SK-N-SH (cell line): ENCODE measurements around the gene SLC37A1. TPM values are rescaled to one million over a fixed set of nuclear protein-coding genes. Genes with fewer than 3 reads are reported as not detected.

ENCODE experiments used
- CTCF ChIA-PET: fragments of 300-600, 350-600 bp; formaldehyde crosslinking; extraction: SDS; loops from one replicate; lab custom pipeline; 2021; lab: Yijun Ruan, JAX
- POLR2A ChIA-PET: fragments of 350-600 bp; sonication (Branson Sonifier 250); formaldehyde crosslinking; extraction: SDS; loops from one replicate; lab custom pipeline; 2020; ENCODE audit warnings: antibody characterized with exemption, inconsistent platforms; lab: Yijun Ruan, JAX
- DNase-seq: peaks from one replicate; pipeline ENCODE4 v3.0.0; 2012
- H2AFZ ChIP-seq: fragments of 200-600 bp; sonication (generic); 2 replicates; pipeline ENCODE4 v1.8.1; 2016; ENCODE audit warnings: antibody characterized with exemption, mild to moderate bottlenecking, low read depth
- H3F3A ChIP-seq: fragments of 200-600 bp; sonication (generic); replicated peaks from 2 replicates; pipeline ENCODE3; 2016; ENCODE audit warnings: antibody characterized with exemption, mild to moderate bottlenecking; ENCODE audit not compliant: insufficient read depth
- H3K27ac ChIP-seq, 2 experiments: fragments of 200-500 bp in 1 of 2; fragments of 200-600 bp in 1 of 2; sonication (Bioruptor generic) in 1 of 2; sonication (generic), shearing (Covaris generic) in 1 of 2; 2 replicates each; pipeline versions ENCODE4 v1.5.1 to v1.6.1; 2014 to 2016; ENCODE audit warnings: low read depth in 2 of 2, inconsistent platforms in 1 of 2, low read length in 1 of 2, mild to moderate bottlenecking in 1 of 2, mixed read lengths in 1 of 2
- H3K27me3 ChIP-seq: fragments of 200-600 bp; sonication (generic), shearing (Covaris generic); 2 replicates; pipeline ENCODE4 v1.6.1; 2016; ENCODE audit warnings: mixed run types; ENCODE audit not compliant: insufficient read depth
- H3K36me3 ChIP-seq, 2 experiments: fragments of 200-500 bp in 1 of 2; fragments of 200-600 bp in 1 of 2; sonication (Bioruptor generic) in 1 of 2; sonication (generic) in 1 of 2; replicated peaks in 1 of 2; 2 replicates each; pipeline versions ENCODE3 to v1.5.1; 2014 to 2016; ENCODE audit warnings: low read length in 1 of 2, mild to moderate bottlenecking in 1 of 2; ENCODE audit not compliant: insufficient read depth in 2 of 2, control insufficient read depth in 1 of 2
- H3K4me1 ChIP-seq, 2 experiments: fragments of 200-500 bp in 1 of 2; fragments of 200-600 bp in 1 of 2; sonication (Bioruptor generic) in 1 of 2; sonication (generic), shearing (Covaris generic) in 1 of 2; 2 replicates each; pipeline versions ENCODE4 v1.5.1 to v1.6.1; 2014 to 2016; ENCODE audit warnings: low read depth in 1 of 2, low read length in 1 of 2, mixed run types in 1 of 2; ENCODE audit not compliant: insufficient read depth in 2 of 2, control insufficient read depth in 1 of 2
- H3K4me2 ChIP-seq: fragments of 200-600 bp; sonication (generic), shearing (Covaris generic); 2 replicates; pipeline ENCODE4 v1.6.1; 2017; ENCODE audit warnings: mixed run types
- H3K4me3 ChIP-seq, 2 experiments: fragments of 200-500 bp in 1 of 2; fragments of 200-600 bp in 1 of 2; sonication (Bioruptor generic) in 1 of 2; sonication (generic), shearing (Covaris generic) in 1 of 2; 2 replicates each; pipeline versions ENCODE4 v1.5.1 to v1.8.1; 2014 to 2016; ENCODE audit warnings: low read depth in 2 of 2, inconsistent platforms in 1 of 2, low read length in 1 of 2, mild to moderate bottlenecking in 1 of 2, mixed read lengths in 1 of 2, moderate library complexity in 1 of 2
- H3K79me2 ChIP-seq: fragments of 200-600 bp; sonication (generic); 2 replicates; pipeline ENCODE4 v1.8.1; 2017; ENCODE audit warnings: mild to moderate bottlenecking; ENCODE audit not compliant: insufficient read depth
- H3K9ac ChIP-seq: fragments of 200-600 bp; sonication (generic); 2 replicates; pipeline ENCODE4 v1.6.1; 2017; ENCODE audit warnings: mixed run types
- H3K9me2 ChIP-seq: fragments of 200-600 bp; sonication (generic); 2 replicates; pipeline ENCODE4 v1.6.1; 2017; ENCODE audit warnings: mixed run types
- H3K9me3 ChIP-seq: fragments of 200-600 bp; sonication (generic); 2 replicates; pipeline ENCODE4 v1.6.1; 2017; ENCODE audit warnings: mixed run types, mild to moderate bottlenecking, moderate library complexity
- H4K20me1 ChIP-seq: fragments of 200-600 bp; sonication (generic); 2 replicates; pipeline ENCODE4 v1.6.1; 2017; ENCODE audit warnings: mild to moderate bottlenecking, mixed run types; ENCODE audit not compliant: insufficient read depth
- CHD2 ChIP-seq: fragments of 150-350 bp; IDR thresholded peaks from 2 replicates; pipeline ENCODE4 v1.6.1; 2018; ENCODE audit warnings: low read length; ENCODE audit not compliant: partially characterized antibody
- EP300 ChIP-seq, 2 experiments: IDR thresholded peaks; 2 replicates each; pipeline versions ENCODE4 v1.4.0 to v1.6.1; 2012; ENCODE audit warnings: borderline replicate concordance in 1 of 2, low read depth in 1 of 2, low read length in 1 of 2
- FOSL2 ChIP-seq: IDR thresholded peaks from 2 replicates; pipeline ENCODE4 v1.4.0; 2012; ENCODE audit warnings: low read depth, mild to moderate bottlenecking, moderate library complexity, borderline replicate concordance
- FOXJ3 ChIP-seq: sonication (generic); formaldehyde crosslinking; IDR thresholded peaks from 2 replicates; pipeline ENCODE4 v1.5.1; 2020; ENCODE audit warnings: mild to moderate bottlenecking, missing genetic modification reagents
- FOXM1 ChIP-seq: IDR thresholded peaks from 2 replicates; pipeline ENCODE4 v1.4.0; 2012; ENCODE audit warnings: low read depth, mild to moderate bottlenecking
- GABPA ChIP-seq: IDR thresholded peaks from 2 replicates; pipeline ENCODE4 v1.4.0; 2012; ENCODE audit warnings: low read depth, mild to moderate bottlenecking
- JUND ChIP-seq: IDR thresholded peaks from 2 replicates; pipeline ENCODE4 v1.4.0; 2012
- MEF2A ChIP-seq: IDR thresholded peaks from 2 replicates; pipeline ENCODE4 v1.4.0; 2012; ENCODE audit warnings: low read depth, borderline replicate concordance
- MXI1 ChIP-seq: IDR thresholded peaks from 2 replicates; pipeline ENCODE4 v1.6.1; 2012; ENCODE audit warnings: mild to moderate bottlenecking, low read depth, low read length, improper control_type of control experiment
- NFIC ChIP-seq: IDR thresholded peaks from 2 replicates; pipeline ENCODE4 v1.4.0; 2012; ENCODE audit warnings: borderline replicate concordance
- RAD21 ChIP-seq: IDR thresholded peaks from 2 replicates; pipeline ENCODE4 v1.6.1; 2012; ENCODE audit warnings: mild to moderate bottlenecking, low read length
- RCOR1 ChIP-seq: fragments of 150-350 bp; IDR thresholded peaks from 2 replicates; pipeline ENCODE4 v1.6.1; 2017; ENCODE audit warnings: antibody characterized with exemption, low read length
- RFX5 ChIP-seq: IDR thresholded peaks from 2 replicates; pipeline ENCODE4 v1.6.1; 2012; ENCODE audit warnings: mild to moderate bottlenecking, improper control_type of control experiment, low read length
- SIN3A ChIP-seq: IDR thresholded peaks from 2 replicates; pipeline ENCODE4 v1.6.1; 2012; ENCODE audit warnings: low read depth, mild to moderate bottlenecking, low read length, moderate library complexity, borderline replicate concordance
- SMC3 ChIP-seq: IDR thresholded peaks from 2 replicates; pipeline ENCODE4 v1.6.1; 2012; ENCODE audit warnings: low read depth, low read length, improper control_type of control experiment
- TAF1 ChIP-seq: IDR thresholded peaks from 2 replicates; pipeline ENCODE4 v1.6.1; 2012; ENCODE audit warnings: low read depth, mild to moderate bottlenecking, low read length, moderate library complexity, borderline replicate concordance
- USF2 ChIP-seq: fragments of 150-350 bp; IDR thresholded peaks from 2 replicates; pipeline ENCODE4 v1.6.1; 2017; ENCODE audit warnings: antibody characterized with exemption, low read length, low read depth, borderline replicate concordance
- YY1 ChIP-seq: IDR thresholded peaks from 2 replicates; pipeline ENCODE4 v1.4.0; 2012; ENCODE audit warnings: low read depth, mild to moderate bottlenecking
- WGBS: methylation state at CpG from one replicate; pipeline ENCODE4 v1.1.6; 2017; ENCODE audit warnings: low lambda C conversion rate; 5-methylcytosine and 5-hydroxymethylcytosine counted together
- polyA plus RNA-seq, 3 experiments: library from polyadenylated mRNA; depleted of rRNA; stranded (reverse); fragments of >200 nt; gene quantifications; 2 replicates each; pipeline ENCODE4 v1.2.3, GENCODE V29; 2012
- TF ChIP-seq, protein P1 (sequence below): IDR thresholded peaks from 2 replicates; pipeline ENCODE4 v1.6.1; 2012; ENCODE audit warnings: mild to moderate bottlenecking, low read depth, low read length, moderate library complexity
- TF ChIP-seq, protein P2 (sequence below): IDR thresholded peaks from 2 replicates; pipeline ENCODE4 v1.4.0; 2012; ENCODE audit warnings: low read depth
- TF ChIP-seq, protein P3 (sequence below): IDR thresholded peaks from 2 replicates; pipeline ENCODE4 v1.4.0; 2012; ENCODE audit warnings: low read depth, borderline replicate concordance

The SLC37A1 gene
- polyA plus RNA-seq, 1 of the 3 experiments (the other 2 are of a cell fraction) = 2.8 TPM

DNA sequence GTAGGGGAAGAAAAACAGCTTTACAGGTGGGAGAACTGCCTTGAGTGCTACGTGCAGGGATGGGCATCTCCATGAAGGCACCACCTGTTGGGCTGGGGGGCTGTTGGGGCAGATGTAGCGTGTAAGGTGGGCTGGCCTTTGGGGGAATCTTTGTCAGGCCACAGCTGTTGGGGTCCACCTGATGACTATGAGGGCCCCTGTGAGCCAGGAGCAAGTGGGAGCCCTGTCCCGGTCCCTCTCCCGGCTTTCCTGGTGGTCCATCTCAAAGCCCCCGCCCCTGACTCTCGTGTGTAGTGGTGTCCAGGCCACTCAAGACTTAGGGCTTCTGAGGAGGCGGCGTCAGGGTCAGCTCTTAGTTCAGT is 13.5 kb downstream of the SLC37A1 start (continued):
- TF ChIP-seq, protein P1, sequence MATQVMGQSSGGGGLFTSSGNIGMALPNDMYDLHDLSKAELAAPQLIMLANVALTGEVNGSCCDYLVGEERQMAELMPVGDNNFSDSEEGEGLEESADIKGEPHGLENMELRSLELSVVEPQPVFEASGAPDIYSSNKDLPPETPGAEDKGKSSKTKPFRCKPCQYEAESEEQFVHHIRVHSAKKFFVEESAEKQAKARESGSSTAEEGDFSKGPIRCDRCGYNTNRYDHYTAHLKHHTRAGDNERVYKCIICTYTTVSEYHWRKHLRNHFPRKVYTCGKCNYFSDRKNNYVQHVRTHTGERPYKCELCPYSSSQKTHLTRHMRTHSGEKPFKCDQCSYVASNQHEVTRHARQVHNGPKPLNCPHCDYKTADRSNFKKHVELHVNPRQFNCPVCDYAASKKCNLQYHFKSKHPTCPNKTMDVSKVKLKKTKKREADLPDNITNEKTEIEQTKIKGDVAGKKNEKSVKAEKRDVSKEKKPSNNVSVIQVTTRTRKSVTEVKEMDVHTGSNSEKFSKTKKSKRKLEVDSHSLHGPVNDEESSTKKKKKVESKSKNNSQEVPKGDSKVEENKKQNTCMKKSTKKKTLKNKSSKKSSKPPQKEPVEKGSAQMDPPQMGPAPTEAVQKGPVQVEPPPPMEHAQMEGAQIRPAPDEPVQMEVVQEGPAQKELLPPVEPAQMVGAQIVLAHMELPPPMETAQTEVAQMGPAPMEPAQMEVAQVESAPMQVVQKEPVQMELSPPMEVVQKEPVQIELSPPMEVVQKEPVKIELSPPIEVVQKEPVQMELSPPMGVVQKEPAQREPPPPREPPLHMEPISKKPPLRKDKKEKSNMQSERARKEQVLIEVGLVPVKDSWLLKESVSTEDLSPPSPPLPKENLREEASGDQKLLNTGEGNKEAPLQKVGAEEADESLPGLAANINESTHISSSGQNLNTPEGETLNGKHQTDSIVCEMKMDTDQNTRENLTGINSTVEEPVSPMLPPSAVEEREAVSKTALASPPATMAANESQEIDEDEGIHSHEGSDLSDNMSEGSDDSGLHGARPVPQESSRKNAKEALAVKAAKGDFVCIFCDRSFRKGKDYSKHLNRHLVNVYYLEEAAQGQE = no peak
- TF ChIP-seq YY1 (no peak), TAF1 (no peak), JUND (no peak), SIN3A (no peak), CHD2 (no peak)
- TF ChIP-seq, protein P2, sequence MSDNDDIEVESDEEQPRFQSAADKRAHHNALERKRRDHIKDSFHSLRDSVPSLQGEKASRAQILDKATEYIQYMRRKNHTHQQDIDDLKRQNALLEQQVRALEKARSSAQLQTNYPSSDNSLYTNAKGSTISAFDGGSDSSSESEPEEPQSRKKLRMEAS = no peak

DNA sequence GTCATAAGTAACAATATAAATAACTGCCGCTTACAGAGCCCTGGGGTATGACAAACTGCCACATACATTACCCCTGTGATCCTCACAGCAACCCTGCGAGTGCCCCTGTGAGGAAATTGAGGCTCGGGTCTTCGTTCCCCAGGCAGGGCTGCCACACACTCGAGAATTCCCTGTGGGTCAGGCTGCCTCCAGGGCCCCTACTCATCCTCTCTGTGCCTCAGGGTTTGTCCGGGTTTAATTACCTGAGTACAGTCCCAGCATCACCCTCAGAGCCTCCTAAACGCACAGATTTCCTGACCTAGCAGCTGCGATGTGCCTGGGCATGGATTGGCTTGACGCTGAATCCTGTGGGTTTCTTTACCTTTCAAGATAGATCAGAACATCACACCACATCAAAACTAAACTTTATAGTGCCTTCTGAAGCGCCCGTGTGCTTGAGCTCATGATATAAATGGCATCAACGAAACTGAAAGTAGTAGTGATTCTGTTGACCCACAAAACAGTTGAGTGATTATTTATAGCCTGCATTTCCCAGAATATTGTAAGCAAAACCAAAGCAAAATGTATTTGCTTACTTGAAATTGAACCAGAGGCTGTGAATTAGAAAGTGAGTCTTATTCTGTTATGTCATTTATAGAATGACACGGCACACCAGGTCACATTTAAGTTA is 14.0 kb downstream of the SLC37A1 start:
- ChIA-PET POLR2A (no interaction called here), CTCF (interaction anchor here (1.5 kb wide), 1 partner anchor 11 kb away, joined by 3 read pairs; no protein-coding TSS in a partner anchor)
- no peak overlapping the region for H3K4me2 ChIP-seq
- no peaks in the 10 kb centered on the region for H3F3A ChIP-seq
- H3K4me1 ChIP-seq = peaks cover 0 to under 1% of the 10 kb centered on the region in 2 experiments; a peak in 1 of 4 replicates
- no peak for DNase-seq
- WGBS = 83% methylated on average over 9 of the region's 13 CpGs
- H3K79me2 ChIP-seq = no peaks in the 10 kb centered on the region
- no peaks in the 10 kb centered on the region for H4K20me1 ChIP-seq
- no peaks in the 10 kb centered on the region for H3K36me3 ChIP-seq
- no peak overlapping the region for H2AFZ ChIP-seq
- TF ChIP-seq, protein P3, sequence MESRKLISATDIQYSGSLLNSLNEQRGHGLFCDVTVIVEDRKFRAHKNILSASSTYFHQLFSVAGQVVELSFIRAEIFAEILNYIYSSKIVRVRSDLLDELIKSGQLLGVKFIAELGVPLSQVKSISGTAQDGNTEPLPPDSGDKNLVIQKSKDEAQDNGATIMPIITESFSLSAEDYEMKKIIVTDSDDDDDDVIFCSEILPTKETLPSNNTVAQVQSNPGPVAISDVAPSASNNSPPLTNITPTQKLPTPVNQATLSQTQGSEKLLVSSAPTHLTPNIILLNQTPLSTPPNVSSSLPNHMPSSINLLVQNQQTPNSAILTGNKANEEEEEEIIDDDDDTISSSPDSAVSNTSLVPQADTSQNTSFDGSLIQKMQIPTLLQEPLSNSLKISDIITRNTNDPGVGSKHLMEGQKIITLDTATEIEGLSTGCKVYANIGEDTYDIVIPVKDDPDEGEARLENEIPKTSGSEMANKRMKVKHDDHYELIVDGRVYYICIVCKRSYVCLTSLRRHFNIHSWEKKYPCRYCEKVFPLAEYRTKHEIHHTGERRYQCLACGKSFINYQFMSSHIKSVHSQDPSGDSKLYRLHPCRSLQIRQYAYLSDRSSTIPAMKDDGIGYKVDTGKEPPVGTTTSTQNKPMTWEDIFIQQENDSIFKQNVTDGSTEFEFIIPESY = no peak
- TF ChIP-seq FOSL2 (no peak), NFIC (no peak), FOXJ3 (no peak), GABPA (no peak), FOXM1 (no peak), EP300 (IDR thresholded peaks at IDR 0.05; ENCODE audit: borderline replicate concordance in 1 of 2, low read depth in 1 of 2, low read length in 1 of 2) (no peak), RAD21 (no peak), MXI1 (no peak), RCOR1 (no peak), MEF2A (no peak), RFX5 (no peak), SMC3 (no peak), USF2 (no peak)
- TF ChIP-seq, all 33 proteins: peak for 0
- Histone ChIP-seq H3K9me3 (no peaks in the 10 kb centered on the region), H3K9me2 (no peaks in the 10 kb centered on the region), H3K27ac (no peak overlapping the region), H3K9ac (no peak overlapping the region), H3K4me3 (no peak overlapping the region), H3K27me3 (no peaks in the 10 kb centered on the region)
